Right lobe of liver (tissue), 6 donors: Measurements from ENCODE around the gene CCIN. TPM values are rescaled to one million over a fixed set of nuclear protein-coding genes. Genes with fewer than 3 reads are reported as not detected.
"Not testable (repeated sequence)": the region's sequence is repeated elsewhere in the genome, so short reads cannot be mapped to it uniquely, and the experiment has no call there.

Source experiments
- ATAC-seq, 4 donors: fragments of 200-7000 bp; cut with Tn5 transposase; one replicate each; pipeline ENCODE4 v1.9.1; 2020; ENCODE audit warnings: mild to moderate bottlenecking in 4 of 4, moderate library complexity in 4 of 4
- DNase-seq, 3 donors: peaks; one replicate each; pipeline ENCODE4 v3.0.0-alpha.2; 2020
- H3K27ac ChIP-seq, 3 donors: fragments of 200-600 bp; one replicate each; pipeline ENCODE4 v1.8.0; 2022
- H3K27me3 ChIP-seq, 2 donors: fragments of 200-600 bp; one replicate each; pipeline ENCODE4 v1.8.0; 2022
- H3K36me3 ChIP-seq, 4 donors: fragments of 200-600 bp; sonication (generic) in 1 of 4; one replicate each; pipeline versions ENCODE4 v1.5.1 to v1.8.0; 2017 to 2022; ENCODE audit warnings: control low read depth in 1 of 4
- H3K4me1 ChIP-seq, 4 donors: fragments of 200-600 bp; sonication (generic) in 1 of 4; one replicate each; pipeline versions ENCODE4 v1.5.1 to v1.8.0; 2017 to 2022; ENCODE audit warnings: control low read depth in 1 of 4
- H3K4me3 ChIP-seq, 3 donors: fragments of 200-600 bp; one replicate each; pipeline ENCODE4 v1.8.0; 2022
- H3K9me3 ChIP-seq, 4 donors: fragments of 200-600 bp; sonication (generic) in 1 of 4; one replicate each; pipeline versions ENCODE4 v1.5.1 to v1.8.0; 2017 to 2022; ENCODE audit warnings: control low read depth in 1 of 4
- POLR2A ChIP-seq: fragments of 450-650 bp; IDR thresholded peaks from one replicate; pipeline ENCODE4 v1.6.1; 2017; ENCODE audit warnings: antibody characterized with exemption, mild to moderate bottlenecking
- WGBS: methylation state at CpG from one replicate; pipeline ENCODE4 v1.1.6; 2018; ENCODE audit warnings: low coverage, low lambda C conversion rate; ENCODE audit not compliant: insufficient coverage; ENCODE audit errors: missing lambda C conversion rate; 5-methylcytosine and 5-hydroxymethylcytosine counted together
- intact Hi-C, 2 donors: fragments of 100-400 bp; cut with DNase I; formaldehyde crosslinking; loops; one replicate each; pipeline versions ENCODE4 v1.11.2 to v1.14.1; 2022
- total RNA-seq, 6 experiments: library from RNA; depleted of rRNA in 2 of 6; stranded (reverse); fragments of >200 nt in 2 of 6; fragmentation: NEBNext Ultra II Directional in 3 of 6; extraction: Animal tissue kit (Norgen Biotek cat#: 25700) in 3 of 6; gene quantifications; one replicate each; pipeline versions ENCODE4 v1.1.0 to v1.2.4, GENCODE V29; 2016 to 2023
- TF ChIP-seq, protein P1 (sequence below), 4 donors: fragments of 200-600 bp in 3 of 4; fragments of 450-650 bp in 1 of 4; IDR thresholded peaks; one replicate each; pipeline versions ENCODE4 v1.5.1 to v1.8.0; 2016 to 2022; ENCODE audit warnings: antibody characterized with exemption in 4 of 4, mild to moderate bottlenecking in 2 of 4
- donor health status: DM: no; HTN: yes; CAD: no.
- donor health status: DM: no; HTN: no; CAD: no.
- donor health status: DM: no; HTN: no; CAD: no.
- donor health status: DM: no; HTN: yes; CAD: no.
- donor health status: DM: no; HTN: yes; CAD: no.

CCIN gene
- total RNA-seq, 6 experiments from 2014 or later: not detected

DNA sequence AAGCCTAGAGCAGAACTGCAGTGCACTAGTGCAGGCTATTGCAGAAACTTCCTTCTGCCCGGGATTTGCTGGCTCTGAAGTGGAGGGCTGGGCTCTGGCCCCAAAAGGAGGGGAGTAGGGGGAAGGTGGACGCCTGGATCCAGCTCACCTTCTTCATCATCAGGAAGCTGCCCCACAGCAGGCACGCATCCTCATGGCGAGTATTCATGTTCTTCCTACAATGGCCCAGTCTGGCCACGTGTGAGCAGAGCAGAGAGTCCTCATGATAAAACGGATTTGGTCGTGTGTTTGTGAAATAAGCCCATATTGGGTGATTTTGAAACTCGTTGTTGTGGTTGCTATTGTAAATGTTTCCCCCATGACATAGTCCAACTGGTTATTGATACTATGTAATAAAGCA lies 40.8 kb upstream of the CCIN start:
- Histone ChIP-seq H3K27me3 (no peaks in the 10 kb centered on the region), H3K9me3 (no peaks in the 10 kb centered on the region), H3K4me1 (no peaks in the 10 kb centered on the region), H3K4me3 (no peak overlapping the region), H3K36me3 (no peaks in the 10 kb centered on the region), H3K27ac (no peak overlapping the region)
- intact Hi-C loops: no loop called here
- ATAC-seq (no peak), DNase-seq (no peak)
- 60% methylated on average over 8 of the region's 8 CpGs for WGBS
- TF ChIP-seq, protein P1, sequence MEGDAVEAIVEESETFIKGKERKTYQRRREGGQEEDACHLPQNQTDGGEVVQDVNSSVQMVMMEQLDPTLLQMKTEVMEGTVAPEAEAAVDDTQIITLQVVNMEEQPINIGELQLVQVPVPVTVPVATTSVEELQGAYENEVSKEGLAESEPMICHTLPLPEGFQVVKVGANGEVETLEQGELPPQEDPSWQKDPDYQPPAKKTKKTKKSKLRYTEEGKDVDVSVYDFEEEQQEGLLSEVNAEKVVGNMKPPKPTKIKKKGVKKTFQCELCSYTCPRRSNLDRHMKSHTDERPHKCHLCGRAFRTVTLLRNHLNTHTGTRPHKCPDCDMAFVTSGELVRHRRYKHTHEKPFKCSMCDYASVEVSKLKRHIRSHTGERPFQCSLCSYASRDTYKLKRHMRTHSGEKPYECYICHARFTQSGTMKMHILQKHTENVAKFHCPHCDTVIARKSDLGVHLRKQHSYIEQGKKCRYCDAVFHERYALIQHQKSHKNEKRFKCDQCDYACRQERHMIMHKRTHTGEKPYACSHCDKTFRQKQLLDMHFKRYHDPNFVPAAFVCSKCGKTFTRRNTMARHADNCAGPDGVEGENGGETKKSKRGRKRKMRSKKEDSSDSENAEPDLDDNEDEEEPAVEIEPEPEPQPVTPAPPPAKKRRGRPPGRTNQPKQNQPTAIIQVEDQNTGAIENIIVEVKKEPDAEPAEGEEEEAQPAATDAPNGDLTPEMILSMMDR (IDR thresholded peaks at IDR 0.05): no peak
- TF ChIP-seq POLR2A: no peak

DNA sequence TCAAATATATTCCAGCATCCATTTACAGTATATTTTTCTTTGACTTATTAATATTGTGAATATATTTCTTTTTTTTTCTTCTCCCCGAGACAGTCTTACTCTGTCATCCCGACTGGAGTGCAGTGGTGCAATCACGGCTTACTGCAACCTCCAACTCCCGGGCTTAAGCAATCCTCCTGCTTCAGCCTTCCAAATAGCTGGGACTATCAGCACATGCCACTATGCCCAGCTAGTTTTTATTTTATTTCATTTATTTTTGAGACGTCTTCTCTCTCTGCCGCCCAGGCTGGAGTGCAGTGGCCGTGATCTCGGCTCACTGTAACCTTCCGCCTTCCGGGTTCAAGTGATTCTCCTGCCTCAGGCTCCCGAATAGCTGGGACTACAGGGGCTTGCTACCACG lies 40.0 kb upstream of the CCIN start:
- H3K36me3 ChIP-seq: no peaks in the 10 kb centered on the region
- TF ChIP-seq POLR2A: no peak
- TF ChIP-seq, protein P1 (IDR thresholded peaks at IDR 0.05): no peak
- H3K27me3 ChIP-seq: no peaks in the 10 kb centered on the region
- H3K4me1 ChIP-seq: no peaks in the 10 kb centered on the region
- intact Hi-C loops: no loop called here
- DNase-seq: no peak
- no peak for ATAC-seq
- no peak overlapping the region for H3K27ac ChIP-seq
- H3K9me3 ChIP-seq: no peaks in the 10 kb centered on the region
- no peak overlapping the region for H3K4me3 ChIP-seq
- WGBS: 70% methylated on average over 12 of the region's 12 CpGs

DNA sequence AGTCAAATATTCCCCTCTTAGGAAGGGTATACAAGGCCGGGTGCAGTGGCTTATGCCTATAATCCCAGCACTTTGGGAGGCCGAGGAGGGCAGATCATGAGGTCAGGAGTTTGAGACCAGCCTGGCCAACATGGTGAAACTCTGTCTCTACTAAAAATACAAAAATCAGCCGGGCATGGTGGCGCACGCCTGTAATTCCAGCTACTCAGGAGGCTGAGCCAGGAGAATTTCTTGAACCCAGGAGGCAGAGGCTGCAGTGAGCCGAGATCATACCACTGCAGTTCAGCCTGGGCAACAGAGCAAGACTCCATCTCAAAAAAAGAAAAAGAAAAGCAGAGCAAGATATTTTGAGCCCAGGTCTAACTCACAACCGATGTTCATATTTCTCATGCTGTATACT lies 37.5 kb upstream of the CCIN start:
- intact Hi-C loops, H3K27ac ChIP-seq, H3K4me1 ChIP-seq, DNase-seq, H3K4me3 ChIP-seq, H3K9me3 ChIP-seq, ATAC-seq, H3K27me3 ChIP-seq, H3K36me3 ChIP-seq: not testable (repeated sequence)
- 82% methylated on average over 5 of the region's 7 CpGs for WGBS

DNA sequence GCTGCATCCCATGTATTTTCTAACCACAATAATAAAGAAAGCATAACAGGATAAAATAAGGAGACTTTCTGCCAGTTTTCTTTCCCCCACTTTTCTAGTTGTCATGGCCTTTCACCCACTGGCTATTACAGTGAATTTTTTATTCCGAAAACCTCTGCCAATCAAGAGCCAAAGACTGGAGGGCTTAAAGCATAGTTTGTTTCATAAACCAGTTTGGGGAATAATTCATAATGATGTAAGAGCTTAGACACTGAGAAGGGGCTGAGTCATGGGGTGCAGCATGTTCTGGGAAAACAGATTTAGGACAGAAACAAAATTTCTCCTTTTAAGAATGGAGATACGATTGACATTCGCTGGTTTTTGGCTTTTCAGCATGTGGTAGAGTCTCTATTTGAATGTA lies 37.1 kb upstream of the CCIN start:
- H3K36me3 ChIP-seq: no peaks in the 10 kb centered on the region
- intact Hi-C loops: no loop called here
- TF ChIP-seq, protein P1 (IDR thresholded peaks at IDR 0.05): no peak
- no peak for TF ChIP-seq POLR2A
- no peaks in the 10 kb centered on the region for H3K9me3 ChIP-seq
- ATAC-seq (no peak), DNase-seq (no peak)
- no peak overlapping the region for H3K27ac ChIP-seq
- H3K4me3 ChIP-seq: no peak overlapping the region
- 67% methylated on average over 3 of the region's 3 CpGs for WGBS
- H3K27me3 ChIP-seq: peaks cover 0 to 10% of the 10 kb centered on the region in 2 donors
- peaks cover 0 to 5% (median 0%) of the 10 kb centered on the region in 4 donors for H3K4me1 ChIP-seq

DNA sequence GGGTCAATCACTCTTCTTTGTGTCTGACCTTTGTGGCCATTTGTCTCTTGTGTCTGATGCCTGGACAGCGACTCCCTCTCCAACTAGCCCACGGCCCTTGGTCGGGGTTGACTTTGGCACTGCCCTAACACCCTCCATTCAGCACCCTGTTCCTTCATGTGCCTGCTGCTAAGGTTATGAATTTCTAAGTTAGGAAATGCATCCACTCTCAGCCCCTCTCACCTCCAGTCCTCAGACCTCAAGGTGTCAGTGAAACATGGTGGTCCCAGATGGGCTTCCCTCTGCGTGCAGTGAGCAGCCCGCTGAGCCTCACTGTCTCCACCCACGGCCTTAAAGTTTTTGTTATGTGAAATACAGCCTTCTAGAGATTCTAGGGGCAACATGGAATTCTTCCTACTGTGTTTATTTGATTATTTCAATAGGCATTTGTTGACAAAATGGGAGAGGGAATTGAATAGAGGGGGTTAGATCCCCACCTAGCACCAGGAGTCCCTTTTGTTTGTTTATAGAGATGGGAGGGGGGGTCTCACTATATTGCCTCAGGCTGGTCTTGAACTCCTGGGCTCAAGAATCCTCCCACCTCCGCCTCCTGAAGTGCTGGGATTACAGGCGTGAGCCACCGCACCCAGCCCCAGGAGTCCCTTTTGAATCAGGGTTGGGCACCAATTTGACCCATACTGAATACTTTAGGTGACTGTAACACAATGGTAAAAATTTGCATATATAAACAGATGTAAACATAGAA lies 34.3 kb upstream of the CCIN start:
- WGBS: 63% methylated on average over 5 of the region's 9 CpGs

More for the DNA sequence above, 34.3 kb upstream of the CCIN start:
- intact Hi-C loops: no loop called here
- DNase-seq (peak in 1 of 3 donors; percentile 33), ATAC-seq (no peak)
- Histone ChIP-seq H3K4me1 (peaks cover 0 to 9% (median 0%) of the 10 kb centered on the region in 4 donors), H3K36me3 (no peaks in the 10 kb centered on the region), H3K9me3 (no peaks in the 10 kb centered on the region), H3K27me3 (peaks cover 0 to 10% of the 10 kb centered on the region in 2 donors), H3K4me3 (no peak overlapping the region), H3K27ac (no peak overlapping the region)
- TF ChIP-seq, protein P1 (IDR thresholded peaks at IDR 0.05): no peak
- no peak for TF ChIP-seq POLR2A
